DOHH2 (cell line): ENCODE measurements around the gene NDE1.

Experiments
- EZH2phosphoT487 ChIP-seq: fragments of 200-600 bp; sonication (generic); IDR thresholded peaks from 2 replicates; pipeline ENCODE4 v1.6.1; 2017; ENCODE audit warnings: borderline replicate concordance, mild to moderate bottlenecking, antibody characterized with exemption, low read length, moderate library complexity, mixed read lengths
- TF ChIP-seq, protein P1 (sequence below): fragments of 200-600 bp; sonication (generic); IDR thresholded peaks from one replicate; pipeline ENCODE4 v1.5.1; 2014; ENCODE audit warnings: antibody characterized with exemption, mild to moderate bottlenecking, low read depth, low read length; ENCODE audit not compliant: poor library complexity, severe bottlenecking

DNA sequence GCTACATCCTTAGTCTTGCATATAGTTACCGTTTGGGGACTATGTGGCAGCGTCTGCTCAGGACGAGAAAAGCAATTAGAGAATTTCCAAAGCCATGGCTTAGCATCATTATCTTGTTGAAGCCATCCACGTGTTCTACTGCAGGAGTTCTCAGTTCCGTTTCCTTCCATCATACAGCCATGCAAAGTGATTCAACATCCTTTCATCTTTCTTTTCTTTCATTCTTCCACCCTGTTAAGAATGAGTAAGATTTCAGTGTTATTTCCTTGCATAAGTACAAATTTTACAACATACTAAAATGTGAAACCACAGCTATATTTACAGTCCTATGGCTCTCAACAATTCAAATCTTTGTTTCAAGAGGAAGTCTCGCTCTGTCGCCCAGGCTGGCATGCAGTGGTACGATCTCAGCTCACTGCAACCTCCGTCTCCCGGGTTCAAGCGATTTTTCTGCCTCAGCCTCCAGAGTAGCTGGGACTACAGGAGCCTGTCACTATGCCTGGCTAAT lies 10.9 kb upstream of the NDE1 start:
- TF ChIP-seq, protein P1, sequence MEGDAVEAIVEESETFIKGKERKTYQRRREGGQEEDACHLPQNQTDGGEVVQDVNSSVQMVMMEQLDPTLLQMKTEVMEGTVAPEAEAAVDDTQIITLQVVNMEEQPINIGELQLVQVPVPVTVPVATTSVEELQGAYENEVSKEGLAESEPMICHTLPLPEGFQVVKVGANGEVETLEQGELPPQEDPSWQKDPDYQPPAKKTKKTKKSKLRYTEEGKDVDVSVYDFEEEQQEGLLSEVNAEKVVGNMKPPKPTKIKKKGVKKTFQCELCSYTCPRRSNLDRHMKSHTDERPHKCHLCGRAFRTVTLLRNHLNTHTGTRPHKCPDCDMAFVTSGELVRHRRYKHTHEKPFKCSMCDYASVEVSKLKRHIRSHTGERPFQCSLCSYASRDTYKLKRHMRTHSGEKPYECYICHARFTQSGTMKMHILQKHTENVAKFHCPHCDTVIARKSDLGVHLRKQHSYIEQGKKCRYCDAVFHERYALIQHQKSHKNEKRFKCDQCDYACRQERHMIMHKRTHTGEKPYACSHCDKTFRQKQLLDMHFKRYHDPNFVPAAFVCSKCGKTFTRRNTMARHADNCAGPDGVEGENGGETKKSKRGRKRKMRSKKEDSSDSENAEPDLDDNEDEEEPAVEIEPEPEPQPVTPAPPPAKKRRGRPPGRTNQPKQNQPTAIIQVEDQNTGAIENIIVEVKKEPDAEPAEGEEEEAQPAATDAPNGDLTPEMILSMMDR, result no peak
- TF ChIP-seq EZH2phosphoT487, result no peak
